Lung (tissue), 12 donors: ENCODE results near the gene AIP. TPM values are rescaled to one million over a fixed set of nuclear protein-coding genes. Genes with fewer than 3 reads are reported as not detected.

Experiments
- ATAC-seq: fragments of 200-7000 bp; cut with Tn5 transposase; one replicate; pipeline ENCODE4 v1.9.1; 2020; ENCODE audit warnings: moderate number of reproducible peaks; ENCODE audit not compliant: insufficient read depth, low FRiP score
- DNase-seq, 3 donors: peaks; one replicate each; pipeline ENCODE4 v3.0.0-alpha.2; 2013 to 2017
- H3K27ac ChIP-seq, 2 donors: one replicate each; pipeline ENCODE4 v1.5.1; 2013; ENCODE audit warnings: mild to moderate bottlenecking in 2 of 2, moderate library complexity in 2 of 2, control low read depth in 1 of 2, inconsistent platforms in 1 of 2, low read depth in 1 of 2, low read length in 1 of 2
- H3K27me3 ChIP-seq, 3 donors: one replicate each; pipeline ENCODE4 v1.5.1; 2013; ENCODE audit warnings: low read length in 2 of 3; ENCODE audit not compliant: control insufficient read depth in 3 of 3, insufficient read depth in 3 of 3
- H3K36me3 ChIP-seq, 4 donors: one replicate each; pipeline ENCODE4 v1.5.1; 2013; ENCODE audit warnings: low read length in 4 of 4, mild to moderate bottlenecking in 1 of 4, moderate library complexity in 1 of 4; ENCODE audit not compliant: control insufficient read depth in 4 of 4, insufficient read depth in 4 of 4
- H3K4me1 ChIP-seq, 5 donors: one replicate each; pipeline ENCODE4 v1.5.1; 2013; ENCODE audit warnings: low read length in 5 of 5, mild to moderate bottlenecking in 2 of 5, moderate library complexity in 1 of 5; ENCODE audit not compliant: control insufficient read depth in 5 of 5, insufficient read depth in 5 of 5
- H3K4me3 ChIP-seq: one replicate; pipeline ENCODE4 v1.5.1; 2013; ENCODE audit warnings: mild to moderate bottlenecking, control low read depth, moderate library complexity
- H3K9ac ChIP-seq, 2 donors: one replicate each; pipeline ENCODE4 v1.5.1; 2013; ENCODE audit warnings: low read length in 2 of 2, control low read depth in 1 of 2; ENCODE audit not compliant: insufficient read depth in 1 of 2
- H3K9me3 ChIP-seq, 4 donors: one replicate each; pipeline ENCODE4 v1.5.1; 2013; ENCODE audit warnings: low read length in 3 of 4, mild to moderate bottlenecking in 1 of 4, moderate library complexity in 1 of 4; ENCODE audit not compliant: control insufficient read depth in 4 of 4, insufficient read depth in 3 of 4
- CTCF ChIP-seq: IDR thresholded peaks from 2 replicates; pipeline ENCODE4 v1.5.1; 2012; ENCODE audit warnings: mild to moderate bottlenecking; ENCODE audit errors: control extremely low read depth, extremely low read depth
- WGBS, 2 donors: extraction: QIAGEN DNeasy Blood & Tissue Kit; methylation state at CpG; one replicate each; pipeline ENCODE4 v1.1.7; 2013; 5-methylcytosine and 5-hydroxymethylcytosine counted together
- polyA plus RNA-seq, 2 donors: library from polyadenylated mRNA; stranded (reverse); fragments of 200-250 nt; gene quantifications; one replicate each; pipeline ENCODE4 v1.2.1, GENCODE V29; 2013
- total RNA-seq, 2 donors: library from RNA; depleted of rRNA in 1 of 2; stranded (reverse); fragments of >200 nt in 1 of 2; gene quantifications; one replicate each; pipeline ENCODE4 v1.2.1, GENCODE V29; 2014 to 2021
- donor health status: control.
- donor health status: control.
- donor health status: Bipolar disorder and iron deficiency.
- donor health status: healthy.
- donor health status: DM: yes; HTN: yes; CAD: no.

AIP gene
- total and polyA plus RNA-seq, 4 donors: 60.0 to 126 (median 73.8) TPM

GRCh38 chr11:67455054-67455453, 27.8 kb upstream of the AIP start, which contains the start of gene CABP4:
Gene CABP4, plus strand, starts transcription at chr11:67455354. Its CDS starts 70 bp downstream, at chr11:67455424.
- Histone ChIP-seq H3K36me3 (no peaks in the 10 kb centered on the region), H3K9me3 (no peaks in the 10 kb centered on the region), H3K27ac (no peak within 1 kb of the TSS), H3K27me3 (no peaks in the 10 kb centered on the region), H3K4me3 (no peak within 1 kb of the TSS), H3K4me1 (no peaks in the 10 kb centered on the region), H3K9ac (no peak within 1 kb of the TSS)
- no peak for DNase-seq
- TF ChIP-seq CTCF: no peak
- WGBS, 2 donors: 89 to 94% methylated on average over 3 of the region's 3 CpGs
- no peak for ATAC-seq

- H3K4me1 ChIP-seq: no peaks in the 10 kb centered on the region
- H3K9me3 ChIP-seq: no peaks in the 10 kb centered on the region
- H3K27ac ChIP-seq: no peak overlapping the region
- ATAC-seq (no peak), DNase-seq (no peak)
- no peak overlapping the region for H3K4me3 ChIP-seq
- TF ChIP-seq CTCF: no peak
- no peaks in the 10 kb centered on the region for H3K27me3 ChIP-seq
- no peaks in the 10 kb centered on the region for H3K36me3 ChIP-seq
- H3K9ac ChIP-seq: no peak overlapping the region
- 83 to 91% methylated on average over 24 to 25 of the region's 25 CpGs for WGBS, 2 donors
These were observed 26.6 kb upstream of the AIP start for GRCh38 chr11:67456068-67456705.

- Histone ChIP-seq H3K4me3 (no peak overlapping the region), H3K9ac (no peak overlapping the region), H3K4me1 (no peaks in the 10 kb centered on the region), H3K36me3 (no peaks in the 10 kb centered on the region), H3K27me3 (no peaks in the 10 kb centered on the region), H3K9me3 (no peaks in the 10 kb centered on the region), H3K27ac (no peak overlapping the region)
- ATAC-seq: no peak
- TF ChIP-seq CTCF: no peak
- DNase-seq: no peak
- 95 to 97% methylated on average over 12 of the region's 12 CpGs for WGBS, 2 donors
These were observed 25.4 kb upstream of the AIP start for GRCh38 chr11:67457453-67457852.

GRCh38 chr11:67458266-67458665, 24.6 kb upstream of the AIP start:
- no peak for TF ChIP-seq CTCF
- Histone ChIP-seq H3K4me1 (no peaks in the 10 kb centered on the region), H3K27me3 (no peaks in the 10 kb centered on the region), H3K27ac (no peak overlapping the region), H3K9ac (no peak overlapping the region), H3K9me3 (no peaks in the 10 kb centered on the region), H3K36me3 (no peaks in the 10 kb centered on the region), H3K4me3 (no peak overlapping the region)
- no peak for DNase-seq
- WGBS, 2 donors: 92 to 94% methylated on average over 17 to 19 of the region's 19 CpGs
- no peak for ATAC-seq
